ENCODE measurements around the gene ECI2. TPM values are rescaled to one million over a fixed set of nuclear protein-coding genes. Genes with fewer than 3 reads are reported as not detected.

The ECI2 gene
- total and polyA plus RNA-seq, 2 donors (not counting 3 experiments of a cell fraction or from before 2014, with no cell fraction given), result 33.5 to 91.0 TPM

DNA sequence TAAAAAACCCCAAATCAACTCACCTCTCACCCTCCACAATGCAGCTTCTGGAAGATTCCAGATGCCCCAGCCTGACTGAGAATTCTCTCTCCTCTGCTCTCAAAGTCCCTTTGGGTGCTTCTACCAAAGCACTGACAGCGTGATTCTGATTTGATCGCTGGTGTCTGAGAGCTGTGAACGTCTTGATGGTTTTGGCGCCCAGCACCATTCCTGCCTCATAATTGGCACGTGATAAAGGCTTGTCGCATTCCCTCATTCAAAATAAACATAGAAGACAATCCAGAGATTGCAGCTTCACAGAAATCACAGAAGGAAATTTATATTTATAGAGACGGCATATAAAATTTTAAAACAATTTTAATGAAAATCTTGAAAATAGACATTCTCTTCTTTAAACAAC, 24.1 kb upstream of the ECI2 start:
- H4K20me1 ChIP-seq (replicated peaks; ENCODE audit: control insufficient read depth, extremely low read depth, insufficient read depth, low read length), result no peaks in the 10 kb centered on the region
- DNase-seq (ENCODE audit: low read depth, low spot score) (no peak), FAIRE-seq (no peak)
- ChIA-PET CTCF (interaction anchor here (0.8 to 1.1 kb wide), 2 partner anchors 104 to 106 kb away, joined by 3 read pairs; no protein-coding TSS in a partner anchor), POLR2A (no interaction called here)
- no peaks in the 10 kb centered on the region for H3K36me3 ChIP-seq (ENCODE audit: control insufficient read depth in 2 of 2, extremely low read depth in 1 of 2, insufficient read depth in 2 of 2, low read length in 2 of 2)
- peaks cover 2% of the 10 kb centered on the region for H3K4me1 ChIP-seq (ENCODE audit: control insufficient read depth, extremely low read depth, insufficient read depth, low read length)
- H3K27me3 ChIP-seq (ENCODE audit: control insufficient read depth in 2 of 2, insufficient read depth in 2 of 2, low read length in 2 of 2), result no peaks in the 10 kb centered on the region
- no peak overlapping the region for H3K4me2 ChIP-seq (ENCODE audit: insufficient read depth, low read length)
- TF ChIP-seq JUN (IDR thresholded peaks at IDR 0.05; ENCODE audit: borderline replicate concordance, insufficient read depth, insufficient read length, low read depth) (no peak), MYC (IDR thresholded peaks at IDR 0.05; ENCODE audit: low read depth, low read length) (no peak), POLR2AphosphoS5 (IDR thresholded peaks at IDR 0.05; ENCODE audit: insufficient read depth, low read depth, low read length) (no peak), POLR2A (IDR thresholded peaks at IDR 0.05; ENCODE audit: low read depth, low read length) (no peak), FOS (IDR thresholded peaks at IDR 0.05; ENCODE audit: borderline replicate concordance, insufficient read depth, low read length) (no peak), GATA2 (IDR thresholded peaks at IDR 0.05; ENCODE audit: insufficient read depth, insufficient read length, low read depth, low read length) (no peak), EZH2 (IDR thresholded peaks at IDR 0.05; ENCODE audit: borderline replicate concordance, low read depth, low read length, severe bottlenecking) (no peak)
- TF ChIP-seq, protein P1, sequence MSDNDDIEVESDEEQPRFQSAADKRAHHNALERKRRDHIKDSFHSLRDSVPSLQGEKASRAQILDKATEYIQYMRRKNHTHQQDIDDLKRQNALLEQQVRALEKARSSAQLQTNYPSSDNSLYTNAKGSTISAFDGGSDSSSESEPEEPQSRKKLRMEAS (IDR thresholded peaks at IDR 0.05; ENCODE audit: insufficient read depth, insufficient read length), result no peak
- TF ChIP-seq, protein P2, sequence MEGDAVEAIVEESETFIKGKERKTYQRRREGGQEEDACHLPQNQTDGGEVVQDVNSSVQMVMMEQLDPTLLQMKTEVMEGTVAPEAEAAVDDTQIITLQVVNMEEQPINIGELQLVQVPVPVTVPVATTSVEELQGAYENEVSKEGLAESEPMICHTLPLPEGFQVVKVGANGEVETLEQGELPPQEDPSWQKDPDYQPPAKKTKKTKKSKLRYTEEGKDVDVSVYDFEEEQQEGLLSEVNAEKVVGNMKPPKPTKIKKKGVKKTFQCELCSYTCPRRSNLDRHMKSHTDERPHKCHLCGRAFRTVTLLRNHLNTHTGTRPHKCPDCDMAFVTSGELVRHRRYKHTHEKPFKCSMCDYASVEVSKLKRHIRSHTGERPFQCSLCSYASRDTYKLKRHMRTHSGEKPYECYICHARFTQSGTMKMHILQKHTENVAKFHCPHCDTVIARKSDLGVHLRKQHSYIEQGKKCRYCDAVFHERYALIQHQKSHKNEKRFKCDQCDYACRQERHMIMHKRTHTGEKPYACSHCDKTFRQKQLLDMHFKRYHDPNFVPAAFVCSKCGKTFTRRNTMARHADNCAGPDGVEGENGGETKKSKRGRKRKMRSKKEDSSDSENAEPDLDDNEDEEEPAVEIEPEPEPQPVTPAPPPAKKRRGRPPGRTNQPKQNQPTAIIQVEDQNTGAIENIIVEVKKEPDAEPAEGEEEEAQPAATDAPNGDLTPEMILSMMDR (IDR thresholded peaks at IDR 0.05; ENCODE audit: extremely low read depth in 1 of 2, insufficient read depth in 1 of 2, low read depth in 1 of 2, low read length in 2 of 2), result no peak
- no peaks in the 10 kb centered on the region for H3K9me3 ChIP-seq (replicated peaks; ENCODE audit: control insufficient read depth, insufficient read depth, low read length)
- intact Hi-C loops (cut with micrococcal nuclease) (loop anchor here (10.0 kb wide), 1 partner anchor 55 kb away; no protein-coding TSS in a partner anchor), dilution Hi-C loops (cut with MboI; ENCODE audit: extremely low pct_ligation_motif_present, low sequenced_read_pairs) (no loop called here)
- no peaks in the 10 kb centered on the region for H3K9me1 ChIP-seq (replicated peaks; ENCODE audit: control insufficient read depth, extremely low read depth, insufficient read depth, low read length)
- H3K79me2 ChIP-seq (ENCODE audit: control insufficient read depth, insufficient read depth, low read length), result no peaks in the 10 kb centered on the region
- H2AFZ ChIP-seq (ENCODE audit: low read depth, low read length), result no peak overlapping the region
- no peak overlapping the region for H3K27ac ChIP-seq (ENCODE audit: insufficient read depth, low read depth, low read length)
- H3K4me3 ChIP-seq (replicated peaks in 1 of 3; ENCODE audit: insufficient read depth in 1 of 3, low read depth in 1 of 3, low read length in 3 of 3), result no peak overlapping the region
- no TSS peak for BruUV-seq (replicated peaks)
- no peak overlapping the region for H3K9ac ChIP-seq (replicated peaks; ENCODE audit: extremely low read depth, insufficient read depth, low read length)
